Right lobe of liver (tissue), 6 donors: ENCODE measurements around the gene ABCD4. TPM values are rescaled to one million over a fixed set of nuclear protein-coding genes. Genes with fewer than 3 reads are reported as not detected.

ENCODE experiments used
- ATAC-seq, 4 donors: fragments of 200-7000 bp; cut with Tn5 transposase; one replicate each; pipeline ENCODE4 v1.9.1; 2020; ENCODE audit warnings: mild to moderate bottlenecking in 4 of 4, moderate library complexity in 4 of 4
- DNase-seq, 3 donors: peaks; one replicate each; pipeline ENCODE4 v3.0.0-alpha.2; 2020
- H3K27ac ChIP-seq, 3 donors: fragments of 200-600 bp; one replicate each; pipeline ENCODE4 v1.8.0; 2022
- H3K27me3 ChIP-seq, 2 donors: fragments of 200-600 bp; one replicate each; pipeline ENCODE4 v1.8.0; 2022
- H3K36me3 ChIP-seq, 4 donors: fragments of 200-600 bp; sonication (generic) in 1 of 4; one replicate each; pipeline versions ENCODE4 v1.5.1 to v1.8.0; 2017 to 2022; ENCODE audit warnings: control low read depth in 1 of 4
- H3K4me1 ChIP-seq, 4 donors: fragments of 200-600 bp; sonication (generic) in 1 of 4; one replicate each; pipeline versions ENCODE4 v1.5.1 to v1.8.0; 2017 to 2022; ENCODE audit warnings: control low read depth in 1 of 4
- H3K4me3 ChIP-seq, 3 donors: fragments of 200-600 bp; one replicate each; pipeline ENCODE4 v1.8.0; 2022
- H3K9me3 ChIP-seq, 4 donors: fragments of 200-600 bp; sonication (generic) in 1 of 4; one replicate each; pipeline versions ENCODE4 v1.5.1 to v1.8.0; 2017 to 2022; ENCODE audit warnings: control low read depth in 1 of 4
- CTCF ChIP-seq, 4 donors: fragments of 200-600 bp in 3 of 4; fragments of 450-650 bp in 1 of 4; IDR thresholded peaks; one replicate each; pipeline versions ENCODE4 v1.5.1 to v1.8.0; 2016 to 2022; ENCODE audit warnings: antibody characterized with exemption in 4 of 4, mild to moderate bottlenecking in 2 of 4
- POLR2A ChIP-seq: fragments of 450-650 bp; IDR thresholded peaks from one replicate; pipeline ENCODE4 v1.6.1; 2017; ENCODE audit warnings: antibody characterized with exemption, mild to moderate bottlenecking
- WGBS: methylation state at CpG from one replicate; pipeline ENCODE4 v1.1.6; 2018; ENCODE audit warnings: low coverage, low lambda C conversion rate; ENCODE audit not compliant: insufficient coverage; ENCODE audit errors: missing lambda C conversion rate; 5-methylcytosine and 5-hydroxymethylcytosine counted together
- intact Hi-C, 2 donors: fragments of 100-400 bp; cut with DNase I; formaldehyde crosslinking; loops; one replicate each; pipeline versions ENCODE4 v1.11.2 to v1.14.1; 2022
- total RNA-seq, 6 experiments: library from RNA; depleted of rRNA in 2 of 6; stranded (reverse); fragments of >200 nt in 2 of 6; fragmentation: NEBNext Ultra II Directional in 3 of 6; extraction: Animal tissue kit (Norgen Biotek cat#: 25700) in 3 of 6; gene quantifications; one replicate each; pipeline versions ENCODE4 v1.1.0 to v1.2.4, GENCODE V29; 2016 to 2023
- donor health status: DM: no; HTN: yes; CAD: no.
- donor health status: DM: no; HTN: no; CAD: no.
- donor health status: DM: no; HTN: no; CAD: no.
- donor health status: DM: no; HTN: yes; CAD: no.
- donor health status: DM: no; HTN: yes; CAD: no.

The ABCD4 gene
- total RNA-seq, 6 experiments from 2014 or later, result 20.3 to 39.3 (median 32.2) TPM

- no peak overlapping the region for H3K27ac ChIP-seq
- H3K4me1 ChIP-seq, result no peaks in the 10 kb centered on the region
- no peaks in the 10 kb centered on the region for H3K27me3 ChIP-seq
- H3K36me3 ChIP-seq, result no peaks in the 10 kb centered on the region
- intact Hi-C loops, result no loop called here
- no peak overlapping the region for H3K4me3 ChIP-seq
- TF ChIP-seq POLR2A (no peak), CTCF (IDR thresholded peaks at IDR 0.05) (no peak)
- ATAC-seq (no peak), DNase-seq (no peak)
- no peaks in the 10 kb centered on the region for H3K9me3 ChIP-seq
- 42% methylated on average over 2 of the region's 5 CpGs for WGBS
Measured at GRCh38 chr14:74263921-74264320, 38.8 kb downstream of the ABCD4 start.

GRCh38 chr14:74263181-74263580 is 39.6 kb downstream of the ABCD4 start:
- Histone ChIP-seq H3K9me3 (no peaks in the 10 kb centered on the region), H3K27me3 (no peaks in the 10 kb centered on the region), H3K27ac (no peak overlapping the region), H3K36me3 (no peaks in the 10 kb centered on the region), H3K4me3 (no peak overlapping the region), H3K4me1 (peaks cover 0 to 2% (median 1%) of the 10 kb centered on the region in 4 donors)
- intact Hi-C loops, result no loop called here
- TF ChIP-seq POLR2A (no peak), CTCF (IDR thresholded peaks at IDR 0.05) (no peak)
- 71% methylated on average over 9 of the region's 9 CpGs for WGBS
- DNase-seq (no peak), ATAC-seq (no peak)

GRCh38 chr14:74262076-74262475 is 40.7 kb downstream of the ABCD4 start:
- TF ChIP-seq CTCF (IDR thresholded peaks at IDR 0.05), result no peak
- TF ChIP-seq POLR2A, result no peak
- Histone ChIP-seq H3K4me1 (peaks cover 0 to 11% (median 4%) of the 10 kb centered on the region in 4 donors), H3K9me3 (no peaks in the 10 kb centered on the region), H3K27ac (no peak overlapping the region), H3K4me3 (no peak overlapping the region), H3K36me3 (no peaks in the 10 kb centered on the region), H3K27me3 (no peaks in the 10 kb centered on the region)
- DNase-seq (no peak), ATAC-seq (no peak)
- 72% methylated on average over 2 of the region's 9 CpGs for WGBS
- intact Hi-C loops, result no loop called here

GRCh38 chr14:74261288-74261687 is 41.4 kb downstream of the ABCD4 start:
- no peak for ATAC-seq
- Histone ChIP-seq H3K4me3 (no peak overlapping the region), H3K4me1 (peaks cover 0 to 14% (median 4%) of the 10 kb centered on the region in 4 donors), H3K27me3 (no peaks in the 10 kb centered on the region), H3K27ac (no peak overlapping the region), H3K36me3 (no peaks in the 10 kb centered on the region), H3K9me3 (no peaks in the 10 kb centered on the region)
- no peak for DNase-seq
- TF ChIP-seq POLR2A (no peak), CTCF (IDR thresholded peaks at IDR 0.05) (no peak)
- 31% methylated on average over 2 of the region's 4 CpGs for WGBS
- intact Hi-C loops, result no loop called here
